ENCODE measurements around the gene QRFPR. TPM values are rescaled to one million over a fixed set of nuclear protein-coding genes. Genes with fewer than 3 reads are reported as not detected.

Gene QRFPR
- total and polyA plus RNA-seq, 2 of the 8 experiments (the other 6 are each of a cell fraction or from before 2014, with no cell fraction given), result 1.0 to 2.9 TPM

DNA sequence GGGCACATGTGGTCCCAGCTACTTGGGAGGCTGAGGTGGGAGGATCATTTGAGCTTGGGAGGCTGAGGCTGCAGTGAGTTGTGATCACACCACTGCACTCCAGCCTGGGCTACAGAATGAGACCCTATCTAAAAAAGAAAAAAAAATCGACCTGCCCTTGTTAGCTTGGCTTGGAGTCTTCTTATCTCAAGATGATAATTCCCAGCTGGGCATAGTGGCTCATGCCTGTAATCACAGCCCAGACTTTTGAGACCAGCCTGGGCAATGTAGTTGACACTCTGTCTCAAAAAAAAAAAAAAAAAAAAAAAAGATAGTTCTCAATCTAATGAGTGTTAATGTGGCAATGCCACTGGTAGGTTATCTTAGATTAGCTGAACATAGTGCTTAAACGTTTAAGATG is 41.0 kb downstream of the QRFPR start:
- FAIRE-seq, result no peak
- POLR2A ChIA-PET (ENCODE audit: partially characterized antibody), result interaction anchor here (0.6 kb wide), 1 partner anchor 91 kb away, joined by 3 read pairs; no protein-coding TSS in a partner anchor
- no peak overlapping the region for H3K18ac ChIP-seq (ENCODE audit: extremely low read depth, low read length)
- no peak for DNase-seq (ENCODE audit: low read depth in 1 of 2, low spot score in 2 of 2)
- H4K8ac ChIP-seq (ENCODE audit: extremely low read depth, insufficient read depth, low read length), result no peak overlapping the region
- CTCF ChIA-PET (ENCODE audit: partially characterized antibody), result interaction anchor here (0.9 to 1.8 kb wide), 2 partner anchors 31 to 32 kb away, joined by 4 to 8 read pairs; no protein-coding TSS in a partner anchor
- no peaks in the 10 kb centered on the region for H3K79me1 ChIP-seq (ENCODE audit: low read depth, low read length)
- no peak overlapping the region for H3K56ac ChIP-seq (replicated peaks; ENCODE audit: insufficient read length, low read depth, low read length)
- no peak overlapping the region for H3K23ac ChIP-seq (ENCODE audit: insufficient read length)
- no peak overlapping the region for H2BK15ac ChIP-seq (ENCODE audit: low read length)
- H2BK5ac ChIP-seq (ENCODE audit: low read depth, low read length), result no peak overlapping the region
- no peak overlapping the region for H3K9ac ChIP-seq (replicated peaks in 1 of 4; ENCODE audit: extremely low read depth in 1 of 4, low read depth in 3 of 4, low read length in 3 of 4)
- H2BK20ac ChIP-seq (ENCODE audit: low read length), result no peak overlapping the region
- TF ChIP-seq NRF1 (IDR thresholded peaks at IDR 0.05; ENCODE audit: low read depth, low read length) (no peak), KDM4A (IDR thresholded peaks at IDR 0.05; ENCODE audit: low read depth, low read length, severe bottlenecking) (no peak), RBBP5 (IDR thresholded peaks at IDR 0.05; ENCODE audit: borderline replicate concordance, low read depth, low read length) (no peak), CREB1 (IDR thresholded peaks at IDR 0.05) (no peak), MAFK (IDR thresholded peaks at IDR 0.05; ENCODE audit: low read depth, low read length) (no peak), ASH2L (IDR thresholded peaks at IDR 0.05; ENCODE audit: low read length) (no peak), POU5F1 (IDR thresholded peaks at IDR 0.05; ENCODE audit: low read depth, low read length) (no peak)
- no peaks in the 10 kb centered on the region for H3K36me3 ChIP-seq (ENCODE audit: control insufficient read depth in 2 of 4, insufficient read depth in 4 of 4, low read length in 3 of 4)
- no peak overlapping the region for H3K4me2 ChIP-seq (ENCODE audit: insufficient read depth in 1 of 2, low read depth in 2 of 2, low read length in 2 of 2)
- no peaks in the 10 kb centered on the region for H3K27me3 ChIP-seq (replicated peaks in 1 of 4; ENCODE audit: control insufficient read depth in 3 of 4, extremely low read depth in 1 of 4, insufficient read depth in 3 of 4, low read length in 3 of 4)
- H2AFZ ChIP-seq (ENCODE audit: low read length), result no peak overlapping the region
- no peaks in the 10 kb centered on the region; the same call in 1 of the 2 replicates for H3K23me2 ChIP-seq (ENCODE audit: low read depth, low read length)
- H3K27ac ChIP-seq (ENCODE audit: low read depth, low read length), result no peak overlapping the region
- H3K4ac ChIP-seq (replicated peaks; ENCODE audit: insufficient read length, low read depth, low read length), result no peak overlapping the region
- H2AK5ac ChIP-seq (ENCODE audit: low read depth, low read length), result no peak overlapping the region
- H4K91ac ChIP-seq (replicated peaks; ENCODE audit: insufficient read length, low read length), result no peak overlapping the region
- no peak overlapping the region for H4K5ac ChIP-seq (ENCODE audit: insufficient read length, low read depth, low read length)
- 73% methylated on average over 2 of the region's 2 CpGs; no CpG with 5 or more reads in 1 of the 2 experiments for WGBS, 2 experiments (ENCODE audit: extremely low coverage in 1 of 2, insufficient coverage in 1 of 2, insufficient read length in 1 of 2, insufficient replicate concordance in 2 of 2, low coverage in 1 of 2, low lambda C conversion rate in 2 of 2, missing lambda C conversion rate in 1 of 2)
- no peaks in the 10 kb centered on the region for H4K20me1 ChIP-seq (replicated peaks in 1 of 2; ENCODE audit: control insufficient read depth in 1 of 2, insufficient read depth in 2 of 2, low read length in 2 of 2)
- H3K4me3 ChIP-seq (ENCODE audit: extremely low read depth in 1 of 4, insufficient read depth in 2 of 4, low read depth in 3 of 4, low read length in 4 of 4), result no peak overlapping the region
- no peak overlapping the region for H2BK120ac ChIP-seq (replicated peaks; ENCODE audit: low read depth, low read length)
- H3K79me2 ChIP-seq (ENCODE audit: control insufficient read depth in 1 of 2, insufficient read depth in 2 of 2, low read length in 2 of 2), result no peaks in the 10 kb centered on the region
- H3K4me1 ChIP-seq (replicated peaks in 1 of 4; ENCODE audit: control insufficient read depth in 3 of 4, insufficient read depth in 4 of 4, low read length in 3 of 4), result 0 out of 7 replicates have a peak, but pooled peaks cover 0 to 3% (median 0%) of the 10 kb centered on the region in 4 experiments
- no peak overlapping the region for H2BK12ac ChIP-seq (ENCODE audit: low read depth, low read length)
- no peak overlapping the region for H3K14ac ChIP-seq (ENCODE audit: insufficient read length)
- H3K9me3 ChIP-seq (ENCODE audit: insufficient read depth in 2 of 2, low read depth in 1 of 2, low read length in 1 of 2), result no peaks in the 10 kb centered on the region
